OCI-LY3 (cell line): ENCODE results near the gene MYOCD.

Experiments used
- EZH2phosphoT487 ChIP-seq: fragments of 200-600 bp; shearing (Covaris generic); IDR thresholded peaks from 2 replicates; pipeline ENCODE4 v1.6.1; 2018; ENCODE audit warnings: antibody characterized with exemption, mixed run types, low read depth
- TF ChIP-seq, protein P1 (sequence below): fragments of 200-600, 300-600 bp; sonication (generic); IDR thresholded peaks from 2 replicates; pipeline ENCODE4 v1.5.1; 2014; ENCODE audit warnings: antibody characterized with exemption, low read length, low read depth

DNA sequence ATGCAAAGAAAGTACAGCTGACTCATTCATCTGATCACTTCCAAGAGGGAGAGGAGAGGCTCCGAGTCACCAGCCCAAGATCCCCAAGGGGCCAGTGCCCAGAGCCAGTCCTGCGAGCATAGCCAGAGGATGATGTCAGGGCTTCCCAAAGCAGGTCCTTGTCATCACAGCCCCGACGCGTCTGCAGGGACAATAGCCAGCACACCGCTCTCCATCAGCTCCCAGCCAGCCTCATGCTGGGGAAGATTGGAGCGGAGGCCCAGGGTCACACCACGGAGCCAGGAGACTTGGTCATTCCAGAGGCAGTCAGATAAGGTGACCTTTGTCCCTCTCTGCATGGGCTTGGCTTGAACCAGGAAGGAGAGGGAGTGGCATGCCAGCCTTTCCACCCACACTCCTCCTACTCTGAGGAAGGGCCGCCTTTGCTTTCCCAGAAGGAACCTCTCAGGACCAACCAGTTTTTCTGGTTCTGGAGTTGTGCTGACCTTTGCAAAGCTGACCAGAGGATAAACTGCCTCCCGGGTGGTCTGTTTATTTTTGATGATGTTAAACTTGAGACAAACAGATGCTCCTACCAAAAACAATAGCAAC, 65.3 kb downstream of the MYOCD start:
- TF ChIP-seq, protein P1, sequence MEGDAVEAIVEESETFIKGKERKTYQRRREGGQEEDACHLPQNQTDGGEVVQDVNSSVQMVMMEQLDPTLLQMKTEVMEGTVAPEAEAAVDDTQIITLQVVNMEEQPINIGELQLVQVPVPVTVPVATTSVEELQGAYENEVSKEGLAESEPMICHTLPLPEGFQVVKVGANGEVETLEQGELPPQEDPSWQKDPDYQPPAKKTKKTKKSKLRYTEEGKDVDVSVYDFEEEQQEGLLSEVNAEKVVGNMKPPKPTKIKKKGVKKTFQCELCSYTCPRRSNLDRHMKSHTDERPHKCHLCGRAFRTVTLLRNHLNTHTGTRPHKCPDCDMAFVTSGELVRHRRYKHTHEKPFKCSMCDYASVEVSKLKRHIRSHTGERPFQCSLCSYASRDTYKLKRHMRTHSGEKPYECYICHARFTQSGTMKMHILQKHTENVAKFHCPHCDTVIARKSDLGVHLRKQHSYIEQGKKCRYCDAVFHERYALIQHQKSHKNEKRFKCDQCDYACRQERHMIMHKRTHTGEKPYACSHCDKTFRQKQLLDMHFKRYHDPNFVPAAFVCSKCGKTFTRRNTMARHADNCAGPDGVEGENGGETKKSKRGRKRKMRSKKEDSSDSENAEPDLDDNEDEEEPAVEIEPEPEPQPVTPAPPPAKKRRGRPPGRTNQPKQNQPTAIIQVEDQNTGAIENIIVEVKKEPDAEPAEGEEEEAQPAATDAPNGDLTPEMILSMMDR, result no peak
- TF ChIP-seq EZH2phosphoT487, result no peak
